Breast epithelium (tissue), 4 donors: ENCODE data around the gene RAB7A. TPM values are rescaled to one million over a fixed set of nuclear protein-coding genes. Genes with fewer than 3 reads are reported as not detected.

ENCODE experiments used
- DNase-seq, 2 donors: peaks; one replicate each; pipeline ENCODE4 v3.0.0-alpha.2; 2019; ENCODE audit warnings: low spot score in 2 of 2
- H3K27ac ChIP-seq, 2 donors: fragments of 200-600 bp; sonication (generic) in 1 of 2; one replicate each; pipeline ENCODE4 v1.5.1; 2016 to 2019; ENCODE audit warnings: mild to moderate bottlenecking in 1 of 2
- H3K27me3 ChIP-seq, 2 donors: fragments of 200-600 bp; sonication (generic) in 1 of 2; one replicate each; pipeline versions ENCODE4 v1.5.1 to v1.6.0; 2017 to 2019; ENCODE audit warnings: control low read depth in 1 of 2, mild to moderate bottlenecking in 1 of 2
- H3K36me3 ChIP-seq: fragments of 200-600 bp; one replicate; pipeline ENCODE4 v1.5.1; 2019
- H3K4me1 ChIP-seq, 2 donors: fragments of 200-600 bp; sonication (generic); one replicate each; pipeline ENCODE4 v1.5.1; 2016 to 2019; ENCODE audit warnings: control low read depth in 1 of 2
- H3K4me3 ChIP-seq, 3 donors: fragments of 200-600 bp; sonication (generic); 1 replicate in 2 of 3; 2 replicates in 1 of 3; pipeline ENCODE4 v1.5.1; 2016 to 2019; ENCODE audit warnings: mild to moderate bottlenecking in 3 of 3, moderate library complexity in 2 of 3
- H3K9me3 ChIP-seq, 2 donors: fragments of 200-600 bp; sonication (generic) in 1 of 2; one replicate each; pipeline ENCODE4 v1.5.1; 2016 to 2019; ENCODE audit warnings: control low read depth in 1 of 2
- POLR2A ChIP-seq: fragments of 450-650 bp; IDR thresholded peaks from one replicate; pipeline ENCODE4 v1.6.1; 2016; ENCODE audit warnings: antibody characterized with exemption, mild to moderate bottlenecking, moderate library complexity
- POLR2AphosphoS5 ChIP-seq, 3 donors: sonication (generic); formaldehyde crosslinking; IDR thresholded peaks; one replicate each; pipeline ENCODE4 v1.6.1; 2017; ENCODE audit warnings: antibody characterized with exemption in 3 of 3
- intact Hi-C: fragments of 100-400 bp; cut with DNase I; formaldehyde crosslinking; loops from one replicate; pipeline ENCODE4 v1.15.1; 2023; ENCODE audit warnings: low total_unique reads
- total RNA-seq, 3 donors: library from RNA; depleted of rRNA; stranded (reverse); fragments of >200 nt; gene quantifications; one replicate each; pipeline ENCODE4 v1.1.0, GENCODE V29; 2016
- TF ChIP-seq, protein P1 (sequence below), 3 donors: fragments of 450-650 bp; IDR thresholded peaks; one replicate each; pipeline ENCODE4 v1.5.1; 2016 to 2017; ENCODE audit warnings: antibody characterized with exemption in 3 of 3, mild to moderate bottlenecking in 3 of 3, moderate library complexity in 3 of 3

Gene RAB7A
- total RNA-seq, 3 donors from 2014 or later: 105 to 114 (median 110) TPM

- intact Hi-C loops: no loop called here
- Histone ChIP-seq H3K27ac (no peak overlapping the region), H3K4me1 (no peaks in the 10 kb centered on the region), H3K27me3 (no peaks in the 10 kb centered on the region), H3K4me3 (no peak overlapping the region), H3K36me3 (no peaks in the 10 kb centered on the region), H3K9me3 (no peaks in the 10 kb centered on the region)
- DNase-seq: no peak
- TF ChIP-seq, protein P1, sequence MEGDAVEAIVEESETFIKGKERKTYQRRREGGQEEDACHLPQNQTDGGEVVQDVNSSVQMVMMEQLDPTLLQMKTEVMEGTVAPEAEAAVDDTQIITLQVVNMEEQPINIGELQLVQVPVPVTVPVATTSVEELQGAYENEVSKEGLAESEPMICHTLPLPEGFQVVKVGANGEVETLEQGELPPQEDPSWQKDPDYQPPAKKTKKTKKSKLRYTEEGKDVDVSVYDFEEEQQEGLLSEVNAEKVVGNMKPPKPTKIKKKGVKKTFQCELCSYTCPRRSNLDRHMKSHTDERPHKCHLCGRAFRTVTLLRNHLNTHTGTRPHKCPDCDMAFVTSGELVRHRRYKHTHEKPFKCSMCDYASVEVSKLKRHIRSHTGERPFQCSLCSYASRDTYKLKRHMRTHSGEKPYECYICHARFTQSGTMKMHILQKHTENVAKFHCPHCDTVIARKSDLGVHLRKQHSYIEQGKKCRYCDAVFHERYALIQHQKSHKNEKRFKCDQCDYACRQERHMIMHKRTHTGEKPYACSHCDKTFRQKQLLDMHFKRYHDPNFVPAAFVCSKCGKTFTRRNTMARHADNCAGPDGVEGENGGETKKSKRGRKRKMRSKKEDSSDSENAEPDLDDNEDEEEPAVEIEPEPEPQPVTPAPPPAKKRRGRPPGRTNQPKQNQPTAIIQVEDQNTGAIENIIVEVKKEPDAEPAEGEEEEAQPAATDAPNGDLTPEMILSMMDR (IDR thresholded peaks at IDR 0.05): no peak
- TF ChIP-seq POLR2A (no peak), POLR2AphosphoS5 (IDR thresholded peaks at IDR 0.05) (no peak)
Observed at GRCh38 chr3:128844502-128844901, 118.5 kb downstream of the RAB7A start.

DNA sequence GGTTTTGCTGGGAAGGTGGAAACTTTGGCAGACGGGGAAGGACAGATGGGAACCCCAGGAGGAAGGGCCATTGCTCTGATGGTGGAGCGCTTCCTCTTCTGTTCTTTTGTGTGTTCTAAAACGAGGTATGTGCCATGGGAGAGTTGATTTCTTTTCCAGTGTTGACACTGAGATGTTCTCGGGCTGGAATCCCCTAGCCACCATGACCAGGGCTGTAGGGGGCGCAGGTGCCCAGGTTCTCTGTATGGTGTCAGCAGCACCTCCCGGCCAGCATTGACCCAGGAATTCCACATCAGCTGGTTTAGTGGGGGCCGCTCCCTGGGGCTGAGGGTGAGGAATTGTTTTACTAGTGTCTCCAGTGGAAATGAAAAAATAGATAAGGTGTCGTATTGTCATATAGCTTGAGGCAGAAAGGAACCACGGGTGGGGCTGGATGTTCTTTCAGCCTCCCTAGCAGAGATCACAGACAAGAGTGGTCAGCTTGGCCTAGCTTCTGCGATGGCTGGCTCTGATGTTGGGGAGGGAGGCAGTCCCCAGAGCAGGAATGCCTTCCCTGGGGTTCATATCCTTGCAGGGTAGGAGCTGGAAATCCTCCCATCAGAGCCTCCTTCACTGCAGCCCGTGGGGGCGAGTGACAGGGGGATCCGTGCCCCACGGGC, 119.3 kb downstream of the RAB7A start:
- Histone ChIP-seq H3K9me3 (no peaks in the 10 kb centered on the region), H3K36me3 (no peaks in the 10 kb centered on the region), H3K27me3 (no peaks in the 10 kb centered on the region), H3K4me1 (no peaks in the 10 kb centered on the region), H3K27ac (peak overlapping the region; percentile 57 to 60), H3K4me3 (peak overlapping the region; percentile 41 to 67 (median 50))
- intact Hi-C loops: no loop called here
- no peak for DNase-seq
- TF ChIP-seq POLR2A (no peak), POLR2AphosphoS5 (IDR thresholded peaks at IDR 0.05) (no peak)
- TF ChIP-seq, protein P1 (IDR thresholded peaks at IDR 0.05): no peak

DNA sequence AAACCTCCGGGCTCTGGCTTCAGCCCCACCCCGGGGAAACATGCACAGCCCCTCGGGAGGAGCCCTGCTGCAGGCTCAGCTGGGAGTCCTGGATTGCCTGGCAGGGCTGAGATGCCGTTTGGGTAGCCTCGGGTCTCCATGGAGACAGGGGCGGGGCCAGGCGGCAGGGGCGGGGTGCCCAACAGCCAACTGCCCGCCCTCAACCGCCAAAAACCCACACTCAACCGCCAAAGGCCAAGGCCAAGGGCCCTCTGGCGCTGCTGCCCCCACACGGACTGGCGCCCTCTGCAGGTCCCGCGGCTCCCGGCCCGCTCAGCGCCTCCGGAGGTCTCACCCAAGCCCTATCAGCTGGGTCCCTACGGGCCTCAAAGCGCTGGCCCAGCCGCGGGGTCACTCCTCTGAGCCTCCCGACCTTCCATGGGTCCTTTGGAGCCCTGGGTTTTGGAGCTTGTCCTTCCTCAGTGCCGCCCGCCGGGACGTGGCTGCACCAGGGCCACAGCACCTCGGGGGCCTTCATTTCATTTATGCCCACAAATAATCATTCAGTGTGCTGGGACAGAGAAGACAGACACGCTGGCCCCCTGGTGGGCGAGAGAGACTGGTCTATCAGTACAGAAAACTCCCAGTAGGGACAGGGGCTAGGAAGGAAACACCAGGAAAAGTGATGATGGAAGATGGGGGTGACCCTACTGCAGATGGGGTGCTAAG, 119.9 kb downstream of the RAB7A start:
- H3K4me3 ChIP-seq: peak overlapping the region; percentile 41 to 67 (median 50)
- H3K4me1 ChIP-seq: no peaks in the 10 kb centered on the region
- intact Hi-C loops: no loop called here
- no peaks in the 10 kb centered on the region for H3K27me3 ChIP-seq
- H3K9me3 ChIP-seq: no peaks in the 10 kb centered on the region
- peak; percentile 53 to 79 for DNase-seq
- H3K36me3 ChIP-seq: no peaks in the 10 kb centered on the region
- no peak for TF ChIP-seq POLR2AphosphoS5 (IDR thresholded peaks at IDR 0.05)
- TF ChIP-seq, protein P1 (IDR thresholded peaks at IDR 0.05): peak; percentile 39 to 72 (median 59)
- H3K27ac ChIP-seq: peak overlapping the region; percentile 57 to 60

DNA sequence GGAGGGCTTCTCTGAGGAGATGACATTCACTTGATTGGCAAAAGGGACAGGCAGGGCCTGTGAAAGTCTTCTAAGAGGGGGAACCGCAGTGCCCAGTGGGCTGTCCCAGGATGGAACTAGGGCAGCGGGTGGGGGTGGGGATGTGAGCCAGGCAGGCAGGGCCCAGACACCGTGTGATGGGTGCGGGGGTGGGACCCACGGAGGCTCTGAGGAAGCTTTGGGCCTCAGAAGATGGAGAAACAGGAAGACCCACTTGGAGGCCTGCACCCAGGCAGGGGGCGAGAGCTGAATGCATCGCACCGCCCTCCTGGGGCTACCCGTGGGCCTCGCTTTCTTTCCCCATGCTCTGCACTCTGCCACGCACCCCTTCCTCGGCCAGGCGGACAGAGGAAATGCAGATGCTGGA, 120.5 kb downstream of the RAB7A start:
- Histone ChIP-seq H3K4me3 (no peak overlapping the region), H3K4me1 (no peaks in the 10 kb centered on the region), H3K27me3 (no peaks in the 10 kb centered on the region), H3K36me3 (no peaks in the 10 kb centered on the region), H3K27ac (no peak overlapping the region), H3K9me3 (no peaks in the 10 kb centered on the region)
- intact Hi-C loops: no loop called here
- no peak for DNase-seq
- TF ChIP-seq POLR2A (no peak), POLR2AphosphoS5 (IDR thresholded peaks at IDR 0.05) (no peak)
- TF ChIP-seq, protein P1 (IDR thresholded peaks at IDR 0.05): no peak

DNA sequence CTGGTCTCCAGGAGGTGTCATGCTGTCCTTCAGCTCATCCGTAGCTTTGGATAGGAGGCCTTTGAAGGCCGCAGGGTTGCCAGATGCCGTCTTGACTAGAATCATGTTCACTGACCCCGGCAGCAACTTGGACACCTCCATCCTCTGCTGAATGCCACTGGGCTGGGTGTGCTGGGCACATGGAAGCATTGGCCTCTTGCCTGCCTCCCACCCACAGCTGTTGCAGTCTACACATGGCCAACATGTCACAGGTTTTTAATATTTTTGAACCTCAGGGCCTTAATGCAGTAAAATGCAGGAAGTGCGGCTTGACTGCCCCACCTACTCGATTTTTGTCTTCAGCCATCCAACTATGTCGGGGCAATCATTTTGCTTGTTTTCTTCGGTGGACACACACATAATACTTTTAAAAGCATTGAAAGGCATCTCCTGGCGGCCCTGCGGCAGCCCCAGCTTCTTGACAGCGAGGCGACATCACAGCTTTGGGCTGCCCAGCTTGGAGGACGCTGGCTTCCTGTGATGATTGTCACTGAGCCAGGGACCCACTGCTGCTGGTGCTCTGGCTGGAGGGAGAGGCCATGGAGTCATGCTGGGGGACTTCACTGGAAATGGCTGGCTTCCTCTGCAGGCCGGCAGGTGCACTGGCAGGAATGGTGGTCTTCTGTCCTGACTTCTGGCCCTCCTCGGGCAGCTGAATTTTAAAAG, 121.8 kb downstream of the RAB7A start:
- no peaks in the 10 kb centered on the region for H3K9me3 ChIP-seq
- no peak overlapping the region for H3K27ac ChIP-seq
- no peaks in the 10 kb centered on the region for H3K27me3 ChIP-seq
- H3K4me3 ChIP-seq: no peak overlapping the region
- intact Hi-C loops: no loop called here
- DNase-seq: no peak
- no peaks in the 10 kb centered on the region for H3K36me3 ChIP-seq
- no peak for TF ChIP-seq POLR2AphosphoS5 (IDR thresholded peaks at IDR 0.05)
- TF ChIP-seq, protein P1 (IDR thresholded peaks at IDR 0.05): no peak
- TF ChIP-seq POLR2A: no peak
- no peaks in the 10 kb centered on the region for H3K4me1 ChIP-seq
